ENCODE measurements around the gene FLRT2. TPM values are rescaled to one million over a fixed set of nuclear protein-coding genes. Genes with fewer than 3 reads are reported as not detected.

FLRT2 gene
- total and polyA plus RNA-seq, 9 donors = 72.0 to 120 (median 88.9) TPM

- Histone ChIP-seq H3K4me1 (ENCODE audit: control insufficient read depth, insufficient read depth, low read length) (peaks cover 9% of the 10 kb centered on the region), H3K27me3 (ENCODE audit: control insufficient read depth, insufficient read depth, low read length) (peaks cover 4% of the 10 kb centered on the region), H3K9me3 (replicated peaks; ENCODE audit: control insufficient read depth, low read depth, low read length) (no peaks in the 10 kb centered on the region), H3K36me3 (ENCODE audit: control insufficient read depth, insufficient read depth, low read length) (no peaks in the 10 kb centered on the region), H3K4me3 (ENCODE audit: low read length) (peak overlapping the region; percentile 88), H3K27ac (ENCODE audit: low read length) (peak overlapping the region; percentile 97)
- DNase-seq = peak; percentile 96
- 20% methylated on average over 1 of the region's 7 CpGs for WGBS (ENCODE audit: insufficient coverage)
Measured at GRCh38 chr14:85528080-85528896, 1.7 kb upstream of the FLRT2 start.

DNA sequence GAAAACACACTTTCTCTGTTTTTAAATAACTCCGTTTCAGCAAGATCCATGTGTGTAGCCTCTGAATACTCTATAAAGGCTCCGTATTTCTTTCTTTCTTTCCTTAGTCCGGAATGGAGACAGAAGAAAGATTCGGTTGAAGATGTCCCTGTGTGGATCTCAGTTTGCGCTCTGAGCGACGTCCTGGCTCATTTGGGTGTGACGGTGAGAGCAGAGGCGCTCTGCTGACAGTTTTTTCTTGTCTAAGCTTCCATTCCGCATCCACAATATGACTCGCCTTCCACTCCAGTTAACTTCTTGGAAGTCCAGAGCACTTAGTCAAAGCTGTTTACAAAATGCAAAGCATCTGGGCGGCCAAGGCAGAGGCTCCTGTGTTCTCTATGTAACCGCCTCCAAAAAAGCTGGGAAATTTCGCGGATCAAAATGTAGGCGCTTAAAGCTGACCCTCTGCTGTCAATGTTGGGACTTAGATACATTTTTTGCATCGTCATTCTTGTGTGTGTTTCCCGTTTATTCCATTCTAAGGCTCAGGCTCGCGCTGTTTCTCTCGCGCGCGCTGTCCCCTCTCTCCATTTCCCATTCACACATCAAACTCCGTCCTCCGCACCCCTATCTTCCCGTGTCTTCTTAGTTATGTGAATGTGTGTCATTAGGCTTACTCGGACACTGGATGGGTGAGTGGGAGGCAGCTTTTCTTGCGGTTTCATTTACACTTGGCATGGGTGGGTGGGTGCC is 880 bp upstream of the FLRT2 start:
- DNase-seq = peak; percentile 89
- no peaks in the 10 kb centered on the region for H3K9me3 ChIP-seq (replicated peaks; ENCODE audit: control insufficient read depth, low read depth, low read length)
- H3K4me1 ChIP-seq (ENCODE audit: control insufficient read depth, insufficient read depth, low read length) = peaks cover 9% of the 10 kb centered on the region
- peak overlapping the region; percentile 97 for H3K27ac ChIP-seq (ENCODE audit: low read length)
- peak overlapping the region; percentile 88 for H3K4me3 ChIP-seq (ENCODE audit: low read length)
- WGBS (ENCODE audit: insufficient coverage) = 0% methylated on average over 7 of the region's 29 CpGs
- peaks cover 7% of the 10 kb centered on the region for H3K27me3 ChIP-seq (ENCODE audit: control insufficient read depth, insufficient read depth, low read length)
- no peaks in the 10 kb centered on the region for H3K36me3 ChIP-seq (ENCODE audit: control insufficient read depth, insufficient read depth, low read length)

DNA sequence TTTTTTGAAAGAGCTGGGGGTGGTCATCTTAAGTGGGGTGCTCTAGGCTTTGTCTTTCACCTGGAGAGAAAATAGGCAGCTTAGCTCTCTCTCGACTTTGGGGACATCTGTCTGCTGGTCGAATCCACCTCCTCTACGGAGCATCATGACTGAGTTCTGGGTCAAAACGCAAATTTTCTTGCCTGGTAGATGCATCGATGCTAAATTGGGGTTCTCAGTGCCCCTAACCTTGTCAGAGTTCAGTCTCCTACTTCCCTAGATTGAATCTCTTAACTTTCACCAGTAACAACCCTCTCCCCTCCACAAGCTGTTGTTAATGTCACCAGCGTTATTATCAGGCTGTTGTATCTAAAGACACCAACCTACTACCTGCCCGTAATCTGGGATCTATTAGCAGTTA is 682 bp downstream of the FLRT2 start:
- WGBS (ENCODE audit: insufficient coverage) = 0% methylated on average over 5 of the region's 7 CpGs
- Histone ChIP-seq H3K4me3 (ENCODE audit: low read length) (peak overlapping the region; percentile 88), H3K27me3 (ENCODE audit: control insufficient read depth, insufficient read depth, low read length) (peaks cover 8% of the 10 kb centered on the region), H3K4me1 (ENCODE audit: control insufficient read depth, insufficient read depth, low read length) (peaks cover 9% of the 10 kb centered on the region), H3K36me3 (ENCODE audit: control insufficient read depth, insufficient read depth, low read length) (no peaks in the 10 kb centered on the region), H3K27ac (ENCODE audit: low read length) (peak overlapping the region; percentile 97), H3K9me3 (replicated peaks; ENCODE audit: control insufficient read depth, low read depth, low read length) (no peaks in the 10 kb centered on the region)
- peak; percentile 59 for DNase-seq

DNA sequence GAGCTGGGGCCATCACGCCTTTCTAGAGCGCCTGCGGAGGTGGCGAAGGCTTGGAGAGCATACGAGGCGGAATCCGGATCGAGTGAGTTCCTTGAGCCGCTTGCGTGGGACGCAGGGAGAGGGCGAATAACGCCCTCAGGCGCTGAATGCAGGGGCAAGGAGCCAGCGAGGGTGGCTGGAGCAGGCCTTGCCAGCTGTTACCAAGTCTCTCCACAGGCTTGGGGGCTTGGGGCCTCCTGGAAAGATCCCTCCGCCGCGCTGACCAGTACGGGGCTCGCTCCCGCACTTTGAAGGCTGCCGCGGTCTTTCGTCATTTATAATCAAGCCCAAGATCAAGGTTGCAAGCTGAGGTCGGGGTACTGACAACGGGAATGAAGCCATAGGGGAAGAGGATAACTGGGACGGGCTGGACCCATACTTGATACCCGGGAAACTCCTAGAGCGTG is 1.2 kb downstream of the FLRT2 start:
- H3K4me1 ChIP-seq (ENCODE audit: control insufficient read depth, insufficient read depth, low read length) = peaks cover 9% of the 10 kb centered on the region
- peak; percentile 93 for DNase-seq
- peaks cover 8% of the 10 kb centered on the region for H3K27me3 ChIP-seq (ENCODE audit: control insufficient read depth, insufficient read depth, low read length)
- no peaks in the 10 kb centered on the region for H3K9me3 ChIP-seq (replicated peaks; ENCODE audit: control insufficient read depth, low read depth, low read length)
- peak overlapping the region; percentile 97 for H3K27ac ChIP-seq (ENCODE audit: low read length)
- no peaks in the 10 kb centered on the region for H3K36me3 ChIP-seq (ENCODE audit: control insufficient read depth, insufficient read depth, low read length)
- peak overlapping the region; percentile 88 for H3K4me3 ChIP-seq (ENCODE audit: low read length)
- WGBS (ENCODE audit: insufficient coverage) = 0% methylated on average over 29 of the region's 29 CpGs

DNA sequence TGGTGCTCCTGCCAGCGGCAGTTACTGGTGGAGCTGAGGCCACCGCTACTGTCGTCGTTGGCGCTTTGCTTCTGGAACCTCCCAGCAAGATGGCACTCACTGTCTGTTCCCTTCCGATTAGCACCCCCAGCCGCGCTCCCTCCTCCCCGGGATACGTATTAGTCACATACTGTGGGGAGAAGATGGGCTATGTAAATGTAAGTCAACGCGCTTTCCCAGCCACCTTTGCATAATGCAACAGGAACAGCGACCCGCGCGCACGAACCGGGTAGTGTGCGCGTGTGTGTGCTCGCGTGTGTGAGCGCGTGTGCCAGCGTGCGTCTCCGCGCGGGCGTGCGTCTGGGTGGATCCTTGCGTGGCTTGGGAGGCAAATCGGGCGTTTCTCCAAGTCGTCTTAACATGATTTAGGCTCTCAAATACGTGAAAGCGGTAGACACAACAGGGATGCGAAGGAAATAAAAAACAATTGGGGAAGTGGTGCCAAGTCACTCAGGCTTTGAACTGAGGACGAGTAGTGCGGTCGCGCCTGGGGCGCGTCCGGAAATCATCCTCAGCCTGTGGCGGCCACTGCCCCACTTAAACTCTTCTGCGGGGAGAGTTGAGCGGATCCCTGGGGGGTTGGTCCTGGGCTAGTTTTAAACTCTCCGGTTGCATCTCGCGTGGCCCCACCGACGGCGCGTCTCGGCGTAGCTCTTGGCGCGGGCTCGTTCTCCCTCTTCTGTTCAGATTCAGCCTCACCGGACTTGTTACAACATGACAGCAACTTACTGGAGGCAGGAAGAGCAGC is 1.8 kb downstream of the FLRT2 start:
- Histone ChIP-seq H3K4me1 (ENCODE audit: control insufficient read depth, insufficient read depth, low read length) (peaks cover 9% of the 10 kb centered on the region), H3K36me3 (ENCODE audit: control insufficient read depth, insufficient read depth, low read length) (no peaks in the 10 kb centered on the region), H3K27ac (ENCODE audit: low read length) (peak overlapping the region; percentile 97), H3K9me3 (replicated peaks; ENCODE audit: control insufficient read depth, low read depth, low read length) (no peaks in the 10 kb centered on the region), H3K4me3 (ENCODE audit: low read length) (peak overlapping the region; percentile 88), H3K27me3 (ENCODE audit: control insufficient read depth, insufficient read depth, low read length) (peaks cover 8% of the 10 kb centered on the region)
- under 1% methylated on average over 55 of the region's 61 CpGs for WGBS (ENCODE audit: insufficient coverage)
- peak; percentile 95 for DNase-seq

DNA sequence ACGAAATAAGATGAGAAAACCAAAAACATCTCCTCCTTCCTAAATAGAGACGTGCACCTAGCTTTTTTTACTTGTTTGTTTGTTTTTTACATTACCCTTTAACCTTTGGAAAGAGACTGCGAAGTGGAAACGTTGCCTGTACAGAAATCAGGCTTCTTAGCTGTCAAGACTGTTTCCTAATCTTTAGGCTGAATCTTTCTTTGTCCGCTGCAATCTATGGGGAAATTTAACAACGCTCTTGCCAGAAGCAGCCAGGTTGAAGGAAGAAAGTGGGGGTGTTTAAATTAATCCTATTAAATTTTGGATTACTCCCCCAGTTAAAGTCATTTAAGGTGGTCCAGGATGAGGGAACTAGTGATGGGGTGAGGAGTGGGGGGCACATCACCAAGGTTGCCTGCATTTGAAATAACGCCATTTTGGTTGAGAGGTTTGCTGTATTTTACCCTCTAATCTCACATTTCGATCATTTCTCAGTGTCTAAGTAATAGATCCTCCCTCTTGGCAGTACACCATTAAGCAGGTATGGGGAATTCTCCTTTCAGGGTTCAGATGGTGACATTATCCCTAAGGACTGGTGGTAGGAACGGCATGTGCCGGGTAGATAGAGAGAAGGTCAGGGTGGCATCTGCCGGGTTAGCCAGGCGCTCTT is 2.6 kb downstream of the FLRT2 start:
- H3K36me3 ChIP-seq (ENCODE audit: control insufficient read depth, insufficient read depth, low read length) = no peaks in the 10 kb centered on the region
- WGBS (ENCODE audit: insufficient coverage) = 0% methylated on average over 1 of the region's 12 CpGs
- H3K27ac ChIP-seq (ENCODE audit: low read length) = peak overlapping the region; percentile 97
- DNase-seq = no peak
- H3K4me3 ChIP-seq (ENCODE audit: low read length) = peak overlapping the region; percentile 88
- H3K9me3 ChIP-seq (replicated peaks; ENCODE audit: control insufficient read depth, low read depth, low read length) = no peaks in the 10 kb centered on the region
- H3K4me1 ChIP-seq (ENCODE audit: control insufficient read depth, insufficient read depth, low read length) = peaks cover 9% of the 10 kb centered on the region
- H3K27me3 ChIP-seq (ENCODE audit: control insufficient read depth, insufficient read depth, low read length) = peaks cover 8% of the 10 kb centered on the region

- H3K36me3 ChIP-seq (ENCODE audit: control insufficient read depth, insufficient read depth, low read length) = no peaks in the 10 kb centered on the region
- H3K27ac ChIP-seq (ENCODE audit: low read length) = peak overlapping the region; percentile 97
- DNase-seq = peak; percentile 97
- peaks cover 12% of the 10 kb centered on the region for H3K4me1 ChIP-seq (ENCODE audit: control insufficient read depth, insufficient read depth, low read length)
- H3K27me3 ChIP-seq (ENCODE audit: control insufficient read depth, insufficient read depth, low read length) = peaks cover 8% of the 10 kb centered on the region
- WGBS (ENCODE audit: insufficient coverage) = under 1% methylated on average over 90 of the region's 90 CpGs
- H3K9me3 ChIP-seq (replicated peaks; ENCODE audit: control insufficient read depth, low read depth, low read length) = no peaks in the 10 kb centered on the region
- peak overlapping the region; percentile 88 for H3K4me3 ChIP-seq (ENCODE audit: low read length)
Measured at GRCh38 chr14:85533023-85533860, 3.3 kb downstream of the FLRT2 start.

- peak; percentile 66 for DNase-seq
- WGBS (ENCODE audit: insufficient coverage) = under 1% methylated on average over 26 of the region's 28 CpGs
- Histone ChIP-seq H3K27me3 (ENCODE audit: control insufficient read depth, insufficient read depth, low read length) (peaks cover 8% of the 10 kb centered on the region), H3K36me3 (ENCODE audit: control insufficient read depth, insufficient read depth, low read length) (no peaks in the 10 kb centered on the region), H3K4me1 (ENCODE audit: control insufficient read depth, insufficient read depth, low read length) (peaks cover 13% of the 10 kb centered on the region), H3K4me3 (ENCODE audit: low read length) (peak overlapping the region; percentile 88), H3K9me3 (replicated peaks; ENCODE audit: control insufficient read depth, low read depth, low read length) (no peaks in the 10 kb centered on the region), H3K27ac (ENCODE audit: low read length) (peak overlapping the region; percentile 86)
Measured at GRCh38 chr14:85533861-85534291, 3.9 kb downstream of the FLRT2 start.

All from muscle of leg (tissue), 11 donors.